Vagina (tissue), 2 donors: ENCODE results near the gene ESPL1.

ENCODE experiments used
- POLR2AphosphoS5 ChIP-seq, 2 donors: sonication (generic); formaldehyde crosslinking; IDR thresholded peaks; one replicate each; pipeline ENCODE4 v1.9.0; 2017; ENCODE audit warnings: antibody characterized with exemption in 2 of 2, mild to moderate bottlenecking in 2 of 2, low read depth in 1 of 2; ENCODE audit not compliant: insufficient read depth in 1 of 2
- TF ChIP-seq, protein P1 (sequence below), 3 experiments: fragments of 450-650 bp in 2 of 3; fragments of 200-600 bp in 1 of 3; sonication (generic) in 1 of 3; IDR thresholded peaks; one replicate each; pipeline ENCODE4 v1.5.1; 2017 to 2019; ENCODE audit warnings: antibody characterized with exemption in 3 of 3, mild to moderate bottlenecking in 2 of 3, moderate library complexity in 2 of 3

DNA sequence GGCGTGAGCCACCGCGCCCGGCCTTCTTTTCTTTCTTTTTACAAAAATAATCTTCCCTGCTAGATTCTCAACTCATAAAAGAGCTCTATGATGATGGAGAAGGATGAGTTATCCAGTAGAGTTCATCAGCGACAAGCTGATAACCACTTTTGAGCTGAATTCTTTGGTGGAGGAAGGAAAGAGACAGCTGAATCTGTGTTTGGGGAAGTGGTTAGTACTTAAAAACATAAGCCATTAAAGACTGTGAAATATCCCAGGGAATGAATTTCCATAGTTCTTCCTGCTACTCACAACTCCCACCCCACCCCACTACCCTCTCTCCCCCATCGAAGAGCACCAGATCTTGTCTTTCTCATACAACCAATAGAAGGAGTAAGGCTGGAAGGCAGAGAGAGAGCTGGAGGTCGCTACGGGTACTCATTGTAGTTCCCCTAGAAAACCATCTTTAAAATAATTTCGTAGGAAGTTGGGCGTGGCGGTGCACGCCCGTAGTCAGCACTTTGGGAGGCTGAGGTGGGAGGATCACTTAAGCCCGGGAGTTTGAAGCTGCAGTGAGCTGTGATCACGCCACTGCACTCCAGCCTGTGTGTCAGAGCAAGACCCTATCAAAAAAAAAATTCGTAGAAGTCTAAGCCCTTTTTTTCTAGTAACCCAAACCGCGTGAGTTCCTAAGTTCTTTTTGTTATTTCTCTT, 647 bp upstream of the ESPL1 start:
- TF ChIP-seq, protein P1, sequence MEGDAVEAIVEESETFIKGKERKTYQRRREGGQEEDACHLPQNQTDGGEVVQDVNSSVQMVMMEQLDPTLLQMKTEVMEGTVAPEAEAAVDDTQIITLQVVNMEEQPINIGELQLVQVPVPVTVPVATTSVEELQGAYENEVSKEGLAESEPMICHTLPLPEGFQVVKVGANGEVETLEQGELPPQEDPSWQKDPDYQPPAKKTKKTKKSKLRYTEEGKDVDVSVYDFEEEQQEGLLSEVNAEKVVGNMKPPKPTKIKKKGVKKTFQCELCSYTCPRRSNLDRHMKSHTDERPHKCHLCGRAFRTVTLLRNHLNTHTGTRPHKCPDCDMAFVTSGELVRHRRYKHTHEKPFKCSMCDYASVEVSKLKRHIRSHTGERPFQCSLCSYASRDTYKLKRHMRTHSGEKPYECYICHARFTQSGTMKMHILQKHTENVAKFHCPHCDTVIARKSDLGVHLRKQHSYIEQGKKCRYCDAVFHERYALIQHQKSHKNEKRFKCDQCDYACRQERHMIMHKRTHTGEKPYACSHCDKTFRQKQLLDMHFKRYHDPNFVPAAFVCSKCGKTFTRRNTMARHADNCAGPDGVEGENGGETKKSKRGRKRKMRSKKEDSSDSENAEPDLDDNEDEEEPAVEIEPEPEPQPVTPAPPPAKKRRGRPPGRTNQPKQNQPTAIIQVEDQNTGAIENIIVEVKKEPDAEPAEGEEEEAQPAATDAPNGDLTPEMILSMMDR (IDR thresholded peaks at IDR 0.05): no peak
- no peak for TF ChIP-seq POLR2AphosphoS5 (IDR thresholded peaks at IDR 0.05; ENCODE audit: insufficient read depth in 1 of 2, low read depth in 1 of 2)
